H7 (cell line): Measurements from ENCODE around the gene TRNP1. TPM values are rescaled to one million over a fixed set of nuclear protein-coding genes. Genes with fewer than 3 reads are reported as not detected.

ENCODE experiments used
- DNase-seq: peaks from one replicate; pipeline ENCODE4 v3.0.0; 2012
- H3K27me3 ChIP-seq: 2 replicates; pipeline ENCODE4 v1.6.0; 2011; ENCODE audit warnings: mild to moderate bottlenecking, low read length; ENCODE audit not compliant: control insufficient read depth, insufficient read depth
- H3K36me3 ChIP-seq: replicated peaks from 2 replicates; pipeline ENCODE4 v1.5.1; 2011; ENCODE audit warnings: low read length; ENCODE audit not compliant: control insufficient read depth, insufficient read depth
- H3K4me3 ChIP-seq: 2 replicates; pipeline ENCODE4 v1.5.1; 2011; ENCODE audit warnings: low read depth, mild to moderate bottlenecking, control low read depth, low read length, moderate library complexity; ENCODE audit not compliant: insufficient read depth
- total RNA-seq: library from RNA; depleted of rRNA; stranded (reverse); fragments of >200 nt; shearing (Covaris generic); gene quantifications from 2 replicates; pipeline ENCODE4 v1.2.3, GENCODE V29; 2014; rRNA removed

The TRNP1 gene
- total RNA-seq, 1 experiment from 2014 or later, result 30.5 TPM

- H3K4me3 ChIP-seq, result no peak overlapping the region
- no peaks in the 10 kb centered on the region for H3K27me3 ChIP-seq
- H3K36me3 ChIP-seq, result no peaks in the 10 kb centered on the region
- DNase-seq, result no peak
Observed at GRCh38 chr1:27042670-27043069, 49.2 kb downstream of the TRNP1 start.

- Histone ChIP-seq H3K27me3 (no peaks in the 10 kb centered on the region), H3K4me3 (0 out of 2 replicates have a peak overlapping the region, but pooled peaks have one; percentile 14), H3K36me3 (no peaks in the 10 kb centered on the region)
- peak; percentile 85 for DNase-seq
Observed at GRCh38 chr1:27044613-27045151, 51.2 kb downstream of the TRNP1 start.

GRCh38 chr1:27045973-27046558, 52.6 kb downstream of the TRNP1 start:
- H3K27me3 ChIP-seq, result no peaks in the 10 kb centered on the region
- peak; percentile 84 for DNase-seq
- no peak overlapping the region for H3K4me3 ChIP-seq
- no peaks in the 10 kb centered on the region for H3K36me3 ChIP-seq

GRCh38 chr1:27047914-27048313, 54.4 kb downstream of the TRNP1 start:
- no peak overlapping the region for H3K4me3 ChIP-seq
- no peaks in the 10 kb centered on the region for H3K27me3 ChIP-seq
- H3K36me3 ChIP-seq, result no peaks in the 10 kb centered on the region
- DNase-seq, result no peak

GRCh38 chr1:27049100-27049499, 55.6 kb downstream of the TRNP1 start:
- no peak overlapping the region for H3K4me3 ChIP-seq
- H3K27me3 ChIP-seq, result no peaks in the 10 kb centered on the region
- no peaks in the 10 kb centered on the region for H3K36me3 ChIP-seq
- DNase-seq, result no peak

GRCh38 chr1:27049607-27050006, 56.1 kb downstream of the TRNP1 start:
- DNase-seq, result peak; percentile 68
- H3K27me3 ChIP-seq, result no peaks in the 10 kb centered on the region

More at GRCh38 chr1:27049607-27050006, 56.1 kb downstream of the TRNP1 start:
- Histone ChIP-seq H3K36me3 (no peaks in the 10 kb centered on the region), H3K4me3 (no peak overlapping the region)

Other genes with a start within 250 kb of the TRNP1 start
- 28.3 TPM in 2 replicates for gene PIGV, start 205.7 kb upstream of the TRNP1 start, total RNA-seq
- gene ZDHHC18, start 167.0 kb upstream of the TRNP1 start, total RNA-seq, result 45.5 and 50.0 TPM in 2 replicates
- 7.5 and 11.3 TPM in 2 replicates for gene SFN, start 130.5 kb upstream of the TRNP1 start, total RNA-seq
- 40.3 and 61.9 TPM in 2 replicates for gene GPN2, start 103.4 kb upstream of the TRNP1 start, total RNA-seq
- 16.1 and 23.7 TPM in 2 replicates for gene GPATCH3, start 93.2 kb upstream of the TRNP1 start, total RNA-seq
- gene NR0B2, start 79.7 kb upstream of the TRNP1 start, total RNA-seq, result not detected in 2 replicates
- 65.3 and 76.4 TPM in 2 replicates for gene NUDC, start 71.9 kb upstream of the TRNP1 start, total RNA-seq
- gene KDF1, start 33.2 kb upstream of the TRNP1 start, total RNA-seq, result 14.4 and 14.6 TPM in 2 replicates
- 128 and 154 TPM in 2 replicates for gene TENT5B, start 19.2 kb downstream of the TRNP1 start, total RNA-seq
- gene SLC9A1, start 161.4 kb downstream of the TRNP1 start, total RNA-seq, result 12.6 and 13.1 TPM in 2 replicates
- 23.9 and 26.1 TPM in 2 replicates for gene WDTC1, start 240.9 kb downstream of the TRNP1 start, total RNA-seq